NCI-H446 (cell line): ENCODE measurements around the gene DNAJC18.
"Not testable (repeated sequence)": the region's sequence is repeated elsewhere in the genome, so short reads cannot be mapped to it uniquely, and the experiment has no call there.

Source experiments
- DNase-seq, 2 experiments: peaks; one replicate each; lab custom pipeline; 2025; lab: John Stamatoyannopoulos, UW

Gene DNAJC18

GRCh38 chr5:139426203-139426885 is 13.0 kb downstream of the DNAJC18 start:
- no peak for DNase-seq

- no peak for DNase-seq
Measured at GRCh38 chr5:139425497-139425896, 13.8 kb downstream of the DNAJC18 start.

- peak; percentile 51 to 71 for DNase-seq
Measured at GRCh38 chr5:139422307-139422893, 16.9 kb downstream of the DNAJC18 start.

GRCh38 chr5:139419226-139420192 is 19.8 kb downstream of the DNAJC18 start:
- DNase-seq = no peak

- DNase-seq = no peak
Measured at GRCh38 chr5:139418793-139419192, 20.5 kb downstream of the DNAJC18 start.

DNA sequence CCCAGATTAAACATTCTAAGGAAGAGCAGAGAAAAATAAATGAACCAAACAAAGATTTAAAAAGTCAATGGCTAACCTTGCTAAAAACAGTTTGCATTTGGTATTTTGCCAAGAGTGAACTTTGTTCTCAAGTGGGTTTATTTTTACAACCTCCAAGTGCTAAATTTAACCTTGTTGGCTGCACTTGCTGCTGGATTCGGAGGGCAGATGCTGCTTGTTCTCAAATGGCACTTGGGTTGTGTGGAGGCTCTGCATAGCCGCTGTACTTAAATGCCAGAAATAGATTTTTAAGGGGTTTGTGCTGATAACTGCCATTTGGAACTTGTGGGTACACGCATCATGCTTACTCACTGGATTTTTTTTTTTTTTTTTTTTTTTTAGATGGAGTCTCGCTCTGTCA is 22.1 kb downstream of the DNAJC18 start:
- peak; percentile 50 to 84 for DNase-seq

- DNase-seq = peak in 1 of 2 experiments; percentile 28
Measured at GRCh38 chr5:139416651-139417050, 22.7 kb downstream of the DNAJC18 start.

DNA sequence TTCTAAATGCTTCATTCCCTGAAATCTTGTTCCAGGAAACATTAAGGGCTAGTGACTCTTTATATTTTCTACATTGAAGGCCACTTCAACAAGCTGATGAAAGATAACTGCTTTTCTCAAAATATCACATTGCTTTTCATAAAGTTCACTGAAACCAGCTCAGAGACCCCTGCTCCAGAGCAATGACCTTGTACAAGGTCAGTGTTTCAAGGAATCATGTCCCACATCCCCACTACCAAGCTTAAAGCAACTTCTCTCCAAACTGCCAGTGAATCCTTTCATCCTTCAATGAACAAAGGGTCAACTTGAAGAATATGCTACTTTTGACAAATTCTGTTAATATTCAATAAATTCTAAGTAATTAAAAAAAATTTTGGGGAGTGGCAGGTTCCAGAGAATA is 23.5 kb downstream of the DNAJC18 start:
- no peak for DNase-seq

- DNase-seq = peak in 1 of 2 experiments; percentile 88
Measured at GRCh38 chr5:139415221-139415861, 24.0 kb downstream of the DNAJC18 start.

DNA sequence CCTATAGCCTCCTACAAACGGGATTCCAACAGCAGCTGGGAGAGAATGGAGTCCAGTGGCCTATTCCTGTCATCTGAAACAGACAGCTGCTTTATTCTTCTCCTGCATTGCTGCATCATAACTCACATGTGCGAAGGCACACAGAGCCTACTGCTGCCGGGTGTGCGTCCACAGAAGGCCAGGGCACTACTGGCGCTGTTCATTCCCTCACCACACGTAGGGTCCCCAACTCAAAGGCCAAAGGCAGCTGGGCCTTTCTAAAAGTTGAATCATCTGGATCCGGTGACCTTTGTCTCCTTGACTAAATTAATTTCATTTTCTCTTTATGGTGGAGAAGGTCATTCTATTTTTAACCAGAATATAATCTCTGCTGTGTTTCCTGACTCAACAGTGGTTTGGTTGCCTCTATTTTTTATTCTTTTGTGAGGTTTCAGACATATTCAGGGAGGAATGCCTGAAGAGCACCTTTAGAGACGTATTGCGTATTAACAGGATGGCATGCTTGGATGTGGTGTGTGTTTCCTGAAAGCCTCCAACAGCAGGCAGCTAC is 24.7 kb downstream of the DNAJC18 start:
- DNase-seq = no peak

DNA sequence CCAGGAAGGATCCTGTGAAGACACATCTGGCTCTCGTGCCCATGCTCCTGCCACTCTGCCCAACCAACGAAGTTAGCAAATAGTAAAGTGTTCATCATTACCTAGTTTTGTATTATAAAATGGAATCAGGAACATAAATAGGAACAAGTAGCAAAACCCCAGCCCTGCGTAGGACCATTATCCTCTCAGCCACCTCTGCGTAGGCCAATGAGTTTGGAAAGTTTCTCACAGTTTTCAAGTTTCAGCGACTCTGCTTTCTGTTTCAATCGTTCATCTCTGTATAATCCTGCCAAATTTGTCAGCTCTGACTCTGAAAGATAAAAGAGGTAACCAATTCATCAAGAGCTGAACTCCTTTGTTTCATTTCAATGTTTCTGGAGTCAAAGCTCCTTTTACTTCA is 25.4 kb downstream of the DNAJC18 start:
- DNase-seq = no peak

GRCh38 chr5:139413153-139413552 is 26.2 kb downstream of the DNAJC18 start:
- peak in 1 of 2 experiments; percentile 20 for DNase-seq

- no peak for DNase-seq
Measured at GRCh38 chr5:139410993-139411828, 28.1 kb downstream of the DNAJC18 start.

- DNase-seq = no peak
Measured at GRCh38 chr5:139410121-139410992, 29.0 kb downstream of the DNAJC18 start.

DNA sequence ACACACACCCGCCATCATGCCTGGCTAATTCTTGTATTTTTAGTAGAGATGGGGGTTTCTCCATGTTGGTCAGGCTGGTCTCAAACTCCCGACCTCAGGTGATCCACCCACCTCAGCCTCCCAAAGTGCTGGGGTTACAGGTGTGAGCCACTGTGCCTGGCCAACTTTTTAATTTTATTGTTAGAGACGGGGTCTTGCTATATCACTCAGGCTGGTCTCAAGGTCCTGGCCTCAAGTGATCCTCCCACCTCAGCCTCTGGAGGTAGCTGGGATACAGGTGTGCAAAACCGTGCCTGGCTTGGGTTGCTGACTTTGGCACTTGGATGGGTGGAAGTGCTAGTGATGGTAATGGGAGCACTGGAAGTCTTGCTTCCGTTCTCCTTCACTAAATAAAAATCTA is 30.2 kb downstream of the DNAJC18 start:
- DNase-seq = not testable (repeated sequence)

DNA sequence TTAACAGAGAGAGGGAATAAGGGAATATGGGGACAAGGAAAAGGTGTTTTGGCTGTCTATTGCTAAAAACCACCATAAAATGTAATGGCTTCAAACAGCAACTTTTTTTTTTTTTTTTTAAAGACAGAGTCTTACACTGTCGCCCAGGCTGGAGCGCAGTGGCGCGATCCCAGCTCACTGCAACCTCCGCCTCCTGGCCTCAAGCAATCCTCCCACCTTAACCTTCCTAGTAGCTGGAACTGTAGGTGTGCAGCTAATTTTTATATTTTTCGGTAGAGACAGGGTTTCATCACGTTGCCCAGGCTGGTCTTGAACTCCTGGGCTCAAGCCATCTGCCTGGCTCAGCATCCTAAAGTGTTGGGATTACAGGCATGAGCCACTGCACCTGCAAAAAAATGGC is 31.1 kb downstream of the DNAJC18 start:
- no peak for DNase-seq

GRCh38 chr5:139407517-139407916 is 31.8 kb downstream of the DNAJC18 start:
- DNase-seq = no peak

- DNase-seq = no peak
Measured at GRCh38 chr5:139406963-139407362, 32.4 kb downstream of the DNAJC18 start.

DNA sequence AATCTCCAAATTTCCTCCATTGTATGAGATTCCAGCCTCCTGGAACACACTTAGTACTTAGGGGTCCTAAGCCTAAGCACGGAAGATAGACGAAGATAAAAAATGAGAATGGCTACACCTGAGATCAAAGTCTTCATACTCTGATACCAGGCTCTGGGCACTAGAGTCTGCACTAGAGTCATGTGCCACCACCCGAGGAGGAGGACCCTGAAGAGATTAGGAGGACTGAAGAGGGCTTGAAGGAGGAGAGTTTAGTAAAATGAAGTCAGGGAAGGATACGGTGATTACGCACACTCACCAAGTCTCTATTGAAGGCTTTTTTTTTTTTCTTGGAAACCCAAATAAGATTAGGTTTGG is 34.9 kb downstream of the DNAJC18 start:
- DNase-seq = no peak
